HG03066 (cell line): ENCODE results near the gene CCDC60.

Experiments used
- ATAC-seq: cut with Tn5 transposase; IDR thresholded peaks from one replicate; pipeline ENCODE4 v1.9.1; 2021; ENCODE audit warnings: low read depth; ENCODE audit not compliant: unreplicated experiment

The CCDC60 gene

GRCh38 chr12:119440803-119441360 is 106.4 kb downstream of the CCDC60 start:
- no peak for ATAC-seq

DNA sequence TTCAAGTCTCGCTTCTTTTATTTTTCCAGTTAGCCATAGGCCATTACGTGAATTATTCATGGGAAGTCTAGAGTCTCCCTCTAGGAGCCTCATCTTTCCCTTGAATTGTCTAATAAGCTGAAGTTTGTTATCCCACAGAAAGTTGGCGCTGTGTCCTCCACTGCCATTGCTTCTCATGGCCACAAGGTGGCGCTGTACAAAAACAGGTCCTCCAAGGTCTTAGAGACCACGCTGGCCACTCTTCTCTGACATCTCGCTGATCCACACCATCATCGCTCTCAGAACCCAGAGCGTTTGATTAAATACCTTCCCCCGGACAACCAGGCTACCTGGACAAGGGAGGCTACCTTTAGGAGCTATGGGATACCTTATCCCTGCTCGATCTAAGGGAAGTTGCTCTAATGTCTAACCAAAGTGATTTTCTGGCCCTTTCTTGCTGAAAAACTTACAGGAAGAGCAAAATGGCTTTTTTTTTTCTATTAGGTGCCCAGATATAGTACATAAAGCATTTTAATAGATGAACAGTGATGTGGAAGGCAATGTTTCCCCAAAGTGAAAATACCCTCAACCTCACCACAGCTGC is 110.0 kb downstream of the CCDC60 start:
- ATAC-seq, result no peak

DNA sequence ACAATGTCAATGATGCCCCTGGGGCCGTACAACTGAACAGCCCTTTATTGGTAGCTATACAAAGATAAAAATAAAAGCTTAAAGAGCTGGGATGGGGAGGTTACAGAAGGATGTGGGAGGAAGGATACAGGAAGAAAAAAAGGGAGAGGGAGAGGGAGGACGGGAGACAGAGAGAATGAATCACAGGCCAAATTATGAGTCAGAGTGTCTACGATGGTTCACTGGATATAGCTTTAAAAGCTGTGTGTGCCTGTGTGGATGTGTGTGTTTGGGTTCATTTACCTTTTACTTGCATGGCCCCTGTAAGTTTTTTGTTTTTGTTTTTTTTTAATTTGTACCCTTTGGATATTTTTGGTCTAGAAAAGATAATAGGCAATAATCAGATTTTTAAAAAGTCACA is 111.9 kb downstream of the CCDC60 start:
- ATAC-seq, result no peak

- ATAC-seq, result no peak
These were observed 112.6 kb downstream of the CCDC60 start for GRCh38 chr12:119447126-119447525.

GRCh38 chr12:119447618-119448017 is 113.1 kb downstream of the CCDC60 start:
- no peak for ATAC-seq

GRCh38 chr12:119448611-119449131 is 114.1 kb downstream of the CCDC60 start:
- ATAC-seq, result no peak

DNA sequence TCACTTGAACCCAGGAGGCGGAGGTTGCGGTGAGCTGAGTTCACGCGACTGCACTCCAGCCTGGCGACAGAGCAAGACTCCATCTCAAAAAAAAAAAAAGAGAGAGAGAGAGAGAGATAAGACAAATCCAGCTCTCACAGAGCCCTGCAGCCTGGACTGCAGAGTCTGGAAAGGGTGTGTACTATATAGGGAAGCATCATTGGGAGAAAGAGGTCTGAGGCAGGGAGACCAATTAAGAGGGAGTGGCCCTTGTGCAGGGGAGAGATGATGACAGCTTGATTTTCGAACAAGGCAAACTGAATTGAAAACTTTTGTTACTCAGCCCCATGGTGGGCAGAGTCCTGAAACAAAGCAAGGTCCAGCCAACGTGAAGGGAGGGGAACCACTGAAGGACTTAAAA is 116.2 kb downstream of the CCDC60 start:
- no peak for ATAC-seq

DNA sequence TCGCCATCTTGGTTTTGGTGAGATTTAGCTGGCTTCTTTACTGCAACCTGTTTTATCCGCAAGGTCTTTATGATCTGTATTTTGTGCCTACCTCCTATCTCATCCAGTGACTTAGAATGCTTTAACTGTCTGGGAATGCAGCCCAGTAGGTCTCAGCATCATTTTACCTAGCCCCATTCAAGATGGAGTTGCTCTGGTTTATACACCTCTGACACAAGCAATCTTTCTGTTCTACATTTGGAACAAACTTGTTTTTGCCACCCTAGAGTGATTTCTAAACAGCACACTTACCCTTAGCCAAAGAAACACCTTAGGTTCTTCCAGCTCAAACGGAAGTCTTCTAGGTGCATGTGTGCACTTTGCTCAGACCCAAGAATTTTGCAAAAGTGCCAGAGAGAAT is 122.3 kb downstream of the CCDC60 start:
- no peak for ATAC-seq

GRCh38 chr12:119457271-119457670 is 122.7 kb downstream of the CCDC60 start:
- no peak for ATAC-seq

- ATAC-seq, result no peak
These were observed 125.0 kb downstream of the CCDC60 start for GRCh38 chr12:119459481-119459880.

GRCh38 chr12:119460876-119461275 is 126.3 kb downstream of the CCDC60 start:
- no peak for ATAC-seq

- no peak for ATAC-seq
These were observed 127.2 kb downstream of the CCDC60 start for GRCh38 chr12:119461636-119462214.

DNA sequence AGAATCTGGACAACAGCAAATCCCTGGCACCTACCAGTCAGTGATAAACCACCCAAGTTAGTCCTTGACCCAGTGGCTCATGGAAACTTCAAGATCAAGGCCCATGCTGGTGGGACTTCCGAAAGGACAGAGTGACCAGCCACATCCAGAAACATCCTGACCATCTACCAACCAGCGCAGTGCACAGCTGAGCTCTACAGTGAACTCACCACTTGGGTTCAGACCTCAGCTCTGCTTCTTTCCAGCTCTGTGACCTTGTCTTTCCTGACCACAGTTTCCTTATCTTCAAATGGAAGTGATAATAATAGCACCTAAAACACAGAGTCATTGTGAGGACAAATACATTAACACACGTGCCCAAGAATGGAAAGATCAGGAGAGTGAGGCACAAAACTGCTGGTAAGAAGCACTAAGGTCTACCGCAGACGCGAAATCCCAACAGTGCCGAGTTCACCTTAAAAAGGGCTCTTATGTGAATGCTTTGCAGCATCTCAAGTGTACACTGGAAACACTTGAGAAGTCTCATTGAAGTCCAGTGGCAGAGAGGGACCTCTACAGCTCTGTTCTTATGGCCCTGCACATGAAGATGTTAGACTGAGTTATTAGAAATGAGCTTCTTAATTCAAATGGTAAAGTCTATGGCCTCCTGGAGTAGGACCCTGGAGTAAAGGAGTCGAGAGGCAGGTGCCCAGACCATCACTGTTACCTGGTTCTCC is 128.8 kb downstream of the CCDC60 start:
- ATAC-seq, result no peak

DNA sequence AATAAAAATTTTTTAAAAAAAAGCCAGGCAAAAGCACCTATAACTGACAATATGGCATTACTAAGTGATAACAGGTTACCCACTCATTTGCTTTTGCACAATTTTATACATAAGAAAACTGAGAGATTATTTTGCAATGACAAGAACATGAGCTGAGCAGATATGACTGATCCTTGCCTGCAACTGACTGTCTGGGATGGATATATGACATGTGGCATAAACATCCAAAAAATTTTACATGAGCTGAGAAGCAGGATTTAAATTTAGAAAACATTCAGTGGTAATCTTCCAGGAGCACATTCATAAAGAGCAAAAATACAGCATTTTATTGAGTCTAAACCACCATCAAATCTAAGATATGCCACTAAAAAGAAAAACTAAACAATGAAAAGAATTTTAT is 133.8 kb downstream of the CCDC60 start:
- no peak for ATAC-seq

GRCh38 chr12:119475650-119476049 is 141.1 kb downstream of the CCDC60 start:
- no peak for ATAC-seq

- ATAC-seq, result no peak
These were observed 142.4 kb downstream of the CCDC60 start for GRCh38 chr12:119476951-119477350.

- no peak for ATAC-seq
These were observed 144.6 kb downstream of the CCDC60 start for GRCh38 chr12:119479121-119479561.

DNA sequence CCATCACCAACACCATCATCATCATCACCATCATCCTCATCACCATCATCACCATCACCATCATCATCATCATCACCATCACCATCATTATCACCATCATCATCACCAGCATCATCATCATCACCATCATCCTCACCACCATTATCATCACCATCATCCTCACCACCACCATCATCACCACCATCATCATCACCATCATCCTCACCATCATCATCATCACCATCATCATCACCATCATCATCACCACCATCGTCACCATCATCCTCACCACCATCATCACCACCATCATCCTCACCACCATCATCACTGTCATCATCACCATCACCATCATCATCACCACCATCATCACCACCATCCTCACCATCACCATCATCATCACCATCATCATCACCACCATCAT is 146.0 kb downstream of the CCDC60 start:
- no peak for ATAC-seq

- no peak for ATAC-seq
These were observed 152.1 kb downstream of the CCDC60 start for GRCh38 chr12:119486599-119487154.

- no peak for ATAC-seq
These were observed 157.3 kb downstream of the CCDC60 start for GRCh38 chr12:119491814-119492213.

- no peak for ATAC-seq
These were observed 165.7 kb downstream of the CCDC60 start for GRCh38 chr12:119500209-119500608.
